ENCODE data around the gene FHOD3. TPM values are rescaled to one million over a fixed set of nuclear protein-coding genes. Genes with fewer than 3 reads are reported as not detected.

The FHOD3 gene
- total RNA-seq, 8 experiments from 2014 or later = 1.2 to 36.1 (median 21.8) TPM

GRCh38 chr18:36602620-36603019 is 305.1 kb downstream of the FHOD3 start:
- H3K27ac ChIP-seq = no peak overlapping the region
- no peaks in the 10 kb centered on the region for H3K4me1 ChIP-seq (replicated peaks in 1 of 2)
- ATAC-seq (replicated peaks in 6 of 8) = no peak
- no peak overlapping the region for H3K4me3 ChIP-seq
- in situ Hi-C loops (cut with MboI; ENCODE audit: low pct_unique_long_range_greater_than_20kb in 2 of 9, low sequenced_read_pairs in 9 of 9, unreplicated experiment in 9 of 9) = no loop called here
- 60 to 100% (median 86%) methylated on average over 1 to 4 of the region's 4 CpGs; no CpG with 5 or more reads in 1 of the 10 experiments for WGBS, 10 experiments

GRCh38 chr18:36608107-36608506 is 310.6 kb downstream of the FHOD3 start:
- Histone ChIP-seq H3K4me3 (no peak overlapping the region), H3K27ac (no peak overlapping the region), H3K4me1 (replicated peaks in 1 of 2) (no peaks in the 10 kb centered on the region)
- ATAC-seq (replicated peaks in 6 of 8) = no peak
- 36 to 100% (median 86%) methylated on average over 1 to 3 of the region's 3 CpGs; no CpG with 5 or more reads in 1 of the 10 experiments for WGBS, 10 experiments
- in situ Hi-C loops (cut with MboI; ENCODE audit: low pct_unique_long_range_greater_than_20kb in 2 of 9, low sequenced_read_pairs in 9 of 9, unreplicated experiment in 9 of 9) = no loop called here

- WGBS, 10 experiments = 70 to 95% (median 91%) methylated on average over 3 to 8 of the region's 8 CpGs; no CpG with 5 or more reads in 2 of the 10 experiments
- no peak overlapping the region for H3K27ac ChIP-seq
Measured at GRCh38 chr18:36610258-36610657, 312.7 kb downstream of the FHOD3 start.

GRCh38 chr18:36610661-36611060 is 313.1 kb downstream of the FHOD3 start:
- 47 to 86% (median 77%) methylated on average over 1 to 2 of the region's 2 CpGs; no CpG with 5 or more reads in 4 of the 10 experiments for whole genome bisulfite sequencing, 10 experiments
- ATAC-seq (replicated peaks in 6 of 8) = no peak
- Histone ChIP-seq H3K4me1 (replicated peaks in 1 of 2) (no peaks in the 10 kb centered on the region), H3K4me3 (no peak overlapping the region), H3K27ac (no peak overlapping the region)
- in situ Hi-C loops (cut with MboI; ENCODE audit: low pct_unique_long_range_greater_than_20kb in 2 of 9, low sequenced_read_pairs in 9 of 9, unreplicated experiment in 9 of 9) = no loop called here

More at GRCh38 chr18:36610258-36610657, 312.7 kb downstream of the FHOD3 start:
- Histone ChIP-seq H3K4me3 (no peak overlapping the region), H3K4me1 (replicated peaks in 1 of 2) (no peaks in the 10 kb centered on the region)
- ATAC-seq (replicated peaks in 6 of 8) = no peak
- in situ Hi-C loops (cut with MboI; ENCODE audit: low pct_unique_long_range_greater_than_20kb in 2 of 9, low sequenced_read_pairs in 9 of 9, unreplicated experiment in 9 of 9) = no loop called here

- ATAC-seq (replicated peaks in 6 of 8) = no peak
- no peaks in the 10 kb centered on the region for H3K4me1 ChIP-seq (replicated peaks in 1 of 2)
- 98 to 100% (median 100%) methylated on average over 1 to 6 of the region's 6 CpGs; no CpG with 5 or more reads in 7 of the 10 experiments for WGBS, 10 experiments
- H3K27ac ChIP-seq = no peak overlapping the region
- H3K4me3 ChIP-seq = no peak overlapping the region
- in situ Hi-C loops (cut with MboI; ENCODE audit: low pct_unique_long_range_greater_than_20kb in 2 of 9, low sequenced_read_pairs in 9 of 9, unreplicated experiment in 9 of 9) = no loop called here
Measured at GRCh38 chr18:36613069-36613468, 315.6 kb downstream of the FHOD3 start.

- 49 to 100% (median 96%) methylated on average over 1 to 3 of the region's 3 CpGs for WGBS, 10 experiments
- ATAC-seq (replicated peaks in 6 of 8) = peak in 2 of 8 experiments; percentile 66 to 73
- in situ Hi-C loops (cut with MboI; ENCODE audit: low pct_unique_long_range_greater_than_20kb in 2 of 9, low sequenced_read_pairs in 9 of 9, unreplicated experiment in 9 of 9) = no loop called here
- Histone ChIP-seq H3K4me1 (replicated peaks in 1 of 2) (no peaks in the 10 kb centered on the region), H3K27ac (no peak overlapping the region), H3K4me3 (no peak overlapping the region)
Measured at GRCh38 chr18:36613810-36614209, 316.3 kb downstream of the FHOD3 start.

- Histone ChIP-seq H3K4me3 (no peak overlapping the region), H3K27ac (no peak overlapping the region), H3K4me1 (replicated peaks in 1 of 2) (no peaks in the 10 kb centered on the region)
- 0 to 100% (median 25%) methylated on average over 1 to 2 of the region's 2 CpGs; no CpG with 5 or more reads in 1 of the 10 experiments for WGBS, 10 experiments
- in situ Hi-C loops (cut with MboI; ENCODE audit: low pct_unique_long_range_greater_than_20kb in 2 of 9, low sequenced_read_pairs in 9 of 9, unreplicated experiment in 9 of 9) = no loop called here
- ATAC-seq (replicated peaks in 6 of 8) = peak in 3 of 8 experiments; percentile 35 to 71 (median 60)
Measured at GRCh38 chr18:36620788-36621187, 323.3 kb downstream of the FHOD3 start.

GRCh38 chr18:36622610-36623009 is 325.1 kb downstream of the FHOD3 start:
- in situ Hi-C loops (cut with MboI; ENCODE audit: low pct_unique_long_range_greater_than_20kb in 2 of 9, low sequenced_read_pairs in 9 of 9, unreplicated experiment in 9 of 9) = no loop called here
- H3K27ac ChIP-seq = no peak overlapping the region

GRCh38 chr18:36623091-36623490 is 325.6 kb downstream of the FHOD3 start:
- ATAC-seq (replicated peaks in 6 of 8) = no peak
- in situ Hi-C loops (cut with MboI; ENCODE audit: low pct_unique_long_range_greater_than_20kb in 2 of 9, low sequenced_read_pairs in 9 of 9, unreplicated experiment in 9 of 9) = no loop called here

More at GRCh38 chr18:36622610-36623009, 325.1 kb downstream of the FHOD3 start:
- WGBS, 10 experiments = 60 to 100% (median 100%) methylated on average over 1 to 3 of the region's 5 CpGs; no CpG with 5 or more reads in 2 of the 10 experiments
- Histone ChIP-seq H3K4me3 (no peak overlapping the region), H3K4me1 (replicated peaks in 1 of 2) (no peaks in the 10 kb centered on the region)
- no peak for ATAC-seq (replicated peaks in 6 of 8)

GRCh38 chr18:36623681-36624190 is 326.2 kb downstream of the FHOD3 start:
- in situ Hi-C loops (cut with MboI; ENCODE audit: low pct_unique_long_range_greater_than_20kb in 2 of 9, low sequenced_read_pairs in 9 of 9, unreplicated experiment in 9 of 9) = no loop called here
- Histone ChIP-seq H3K4me3 (no peak overlapping the region), H3K27ac (no peak overlapping the region), H3K4me1 (replicated peaks in 1 of 2) (no peaks in the 10 kb centered on the region)
- WGBS, 10 experiments = 54 to 92% (median 83%) methylated on average over 1 to 4 of the region's 4 CpGs
- no peak for ATAC-seq (replicated peaks in 6 of 8)

More at GRCh38 chr18:36623091-36623490, 325.6 kb downstream of the FHOD3 start:
- no peak overlapping the region for H3K4me3 ChIP-seq
- WGBS, 10 experiments = 63 to 100% (median 100%) methylated on average over 1 of the region's 1 CpG; no CpG with 5 or more reads in 2 of the 10 experiments
- H3K27ac ChIP-seq = no peak overlapping the region
- H3K4me1 ChIP-seq (replicated peaks in 1 of 2) = no peaks in the 10 kb centered on the region

- H3K4me1 ChIP-seq (replicated peaks in 1 of 2) = no peaks in the 10 kb centered on the region
- no peak overlapping the region for H3K4me3 ChIP-seq
- H3K27ac ChIP-seq = no peak overlapping the region
- ATAC-seq (replicated peaks in 6 of 8) = no peak
- in situ Hi-C loops (cut with MboI; ENCODE audit: low pct_unique_long_range_greater_than_20kb in 2 of 9, low sequenced_read_pairs in 9 of 9, unreplicated experiment in 9 of 9) = no loop called here
- 80 to 100% (median 96%) methylated on average over 1 to 6 of the region's 7 CpGs; no CpG with 5 or more reads in 1 of the 10 experiments for WGBS, 10 experiments
Measured at GRCh38 chr18:36624451-36625167, 327.1 kb downstream of the FHOD3 start.

GRCh38 chr18:36625386-36625785 is 327.9 kb downstream of the FHOD3 start:
- Histone ChIP-seq H3K4me3 (no peak overlapping the region), H3K27ac (no peak overlapping the region), H3K4me1 (replicated peaks in 1 of 2) (no peaks in the 10 kb centered on the region)
- in situ Hi-C loops (cut with MboI; ENCODE audit: low pct_unique_long_range_greater_than_20kb in 2 of 9, low sequenced_read_pairs in 9 of 9, unreplicated experiment in 9 of 9) = no loop called here
- 70 to 98% (median 94%) methylated on average over 2 to 9 of the region's 19 CpGs; no CpG with 5 or more reads in 5 of the 10 experiments for WGBS, 10 experiments
- ATAC-seq (replicated peaks in 6 of 8) = no peak

GRCh38 chr18:36627637-36628036 is 330.1 kb downstream of the FHOD3 start:
- H3K27ac ChIP-seq = no peak overlapping the region
- in situ Hi-C loops (cut with MboI; ENCODE audit: low pct_unique_long_range_greater_than_20kb in 2 of 9, low sequenced_read_pairs in 9 of 9, unreplicated experiment in 9 of 9) = no loop called here
- H3K4me1 ChIP-seq (replicated peaks in 1 of 2) = no peaks in the 10 kb centered on the region
- peak in 3 of 8 experiments; percentile 70 to 87 (median 86) for ATAC-seq (replicated peaks in 6 of 8)
- 0 to 100% (median 26%) methylated on average over 1 to 6 of the region's 6 CpGs; no CpG with 5 or more reads in 3 of the 10 experiments for WGBS, 10 experiments
- no peak overlapping the region for H3K4me3 ChIP-seq
